ENCODE measurements around the gene KCNN3. TPM values are rescaled to one million over a fixed set of nuclear protein-coding genes. Genes with fewer than 3 reads are reported as not detected.

Gene KCNN3
- total RNA-seq, 3 donors from 2014 or later (not counting 1 experiment from before 2014, with no cell fraction given) = 0.05 to 0.95 TPM; not detected in 1

- Mint-ChIP-seq H3K9me3 (no peaks in the 10 kb centered on the region), H3K27ac (no peak overlapping the region), H3K4me3 (no peak overlapping the region), H3K36me3 (no peaks in the 10 kb centered on the region), H3K4me1 (peaks cover 0 to 5% of the 10 kb centered on the region in 2 donors), H3K27me3 (ENCODE audit: low read depth in 2 of 2) (peaks cover 36 to 60% of the 10 kb centered on the region in 2 donors)
- H3K4me3 ChIP-seq (ENCODE audit: low read length) = no peak overlapping the region
- no peak overlapping the region for H3K27ac ChIP-seq (ENCODE audit: low read length)
- DNase-seq (no peak), ATAC-seq (no peak)
- 93% methylated on average over 8 of the region's 8 CpGs for WGBS (ENCODE audit: insufficient coverage)
- no peaks in the 10 kb centered on the region for H3K36me3 ChIP-seq (ENCODE audit: control insufficient read depth, insufficient read depth, low read length)
- intact Hi-C loops (cut with micrococcal nuclease) = loop anchor here (1.0 to 2.0 kb wide), 2 partner anchors 91 to 200 kb away; no protein-coding TSS in a partner anchor
- peaks cover 8% of the 10 kb centered on the region for H3K4me1 ChIP-seq (ENCODE audit: control insufficient read depth, insufficient read depth, low read length)
- peaks cover 25% of the 10 kb centered on the region for H3K27me3 ChIP-seq (ENCODE audit: control insufficient read depth, insufficient read depth, low read length)
- TF ChIP-seq, protein P1, sequence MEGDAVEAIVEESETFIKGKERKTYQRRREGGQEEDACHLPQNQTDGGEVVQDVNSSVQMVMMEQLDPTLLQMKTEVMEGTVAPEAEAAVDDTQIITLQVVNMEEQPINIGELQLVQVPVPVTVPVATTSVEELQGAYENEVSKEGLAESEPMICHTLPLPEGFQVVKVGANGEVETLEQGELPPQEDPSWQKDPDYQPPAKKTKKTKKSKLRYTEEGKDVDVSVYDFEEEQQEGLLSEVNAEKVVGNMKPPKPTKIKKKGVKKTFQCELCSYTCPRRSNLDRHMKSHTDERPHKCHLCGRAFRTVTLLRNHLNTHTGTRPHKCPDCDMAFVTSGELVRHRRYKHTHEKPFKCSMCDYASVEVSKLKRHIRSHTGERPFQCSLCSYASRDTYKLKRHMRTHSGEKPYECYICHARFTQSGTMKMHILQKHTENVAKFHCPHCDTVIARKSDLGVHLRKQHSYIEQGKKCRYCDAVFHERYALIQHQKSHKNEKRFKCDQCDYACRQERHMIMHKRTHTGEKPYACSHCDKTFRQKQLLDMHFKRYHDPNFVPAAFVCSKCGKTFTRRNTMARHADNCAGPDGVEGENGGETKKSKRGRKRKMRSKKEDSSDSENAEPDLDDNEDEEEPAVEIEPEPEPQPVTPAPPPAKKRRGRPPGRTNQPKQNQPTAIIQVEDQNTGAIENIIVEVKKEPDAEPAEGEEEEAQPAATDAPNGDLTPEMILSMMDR (IDR thresholded peaks at IDR 0.05) = no peak
- no peaks in the 10 kb centered on the region for H3K9me3 ChIP-seq (ENCODE audit: control insufficient read depth, insufficient read depth, low read length)
These were observed 110.3 kb downstream of the KCNN3 start for GRCh38 chr1:154759793-154760192.

DNA sequence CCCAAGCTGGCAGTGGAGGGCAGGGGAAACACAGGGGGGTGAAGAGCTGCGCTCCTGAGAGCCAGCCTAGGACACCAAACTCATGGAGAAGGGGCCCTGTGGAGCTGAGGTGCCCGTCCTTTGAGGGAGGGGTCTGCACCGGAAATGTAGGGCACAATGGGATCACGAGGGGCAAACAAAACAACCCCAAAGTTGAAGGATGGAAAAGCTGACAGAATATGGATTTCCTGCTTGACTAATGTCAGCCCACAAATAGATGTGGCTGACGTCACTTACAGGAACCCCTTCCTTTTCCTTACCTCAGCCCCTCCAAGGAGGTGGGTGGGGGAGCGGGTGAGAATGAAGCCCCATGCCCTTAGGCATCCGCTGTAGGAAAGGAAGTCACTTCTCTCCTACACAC, 110.9 kb downstream of the KCNN3 start:
- Mint-ChIP-seq H3K27me3 (ENCODE audit: low read depth in 2 of 2) (peaks cover 35 to 60% of the 10 kb centered on the region in 2 donors), H3K4me1 (peaks cover 0 to 5% of the 10 kb centered on the region in 2 donors), H3K27ac (no peak overlapping the region), H3K4me3 (no peak overlapping the region), H3K9me3 (no peaks in the 10 kb centered on the region), H3K36me3 (no peaks in the 10 kb centered on the region)
- ATAC-seq (no peak), DNase-seq (peak in 1 of 2 donors; percentile 58)
- Histone ChIP-seq H3K36me3 (ENCODE audit: control insufficient read depth, insufficient read depth, low read length) (no peaks in the 10 kb centered on the region), H3K4me1 (ENCODE audit: control insufficient read depth, insufficient read depth, low read length) (peaks cover 8% of the 10 kb centered on the region), H3K27me3 (ENCODE audit: control insufficient read depth, insufficient read depth, low read length) (peaks cover 24% of the 10 kb centered on the region), H3K4me3 (ENCODE audit: low read length) (no peak overlapping the region), H3K9me3 (ENCODE audit: control insufficient read depth, insufficient read depth, low read length) (no peaks in the 10 kb centered on the region), H3K27ac (ENCODE audit: low read length) (no peak overlapping the region)
- TF ChIP-seq, protein P1 (IDR thresholded peaks at IDR 0.05) = no peak
- 26% methylated on average over 5 of the region's 7 CpGs for WGBS (ENCODE audit: insufficient coverage)
- intact Hi-C loops (cut with micrococcal nuclease) = no loop called here

DNA sequence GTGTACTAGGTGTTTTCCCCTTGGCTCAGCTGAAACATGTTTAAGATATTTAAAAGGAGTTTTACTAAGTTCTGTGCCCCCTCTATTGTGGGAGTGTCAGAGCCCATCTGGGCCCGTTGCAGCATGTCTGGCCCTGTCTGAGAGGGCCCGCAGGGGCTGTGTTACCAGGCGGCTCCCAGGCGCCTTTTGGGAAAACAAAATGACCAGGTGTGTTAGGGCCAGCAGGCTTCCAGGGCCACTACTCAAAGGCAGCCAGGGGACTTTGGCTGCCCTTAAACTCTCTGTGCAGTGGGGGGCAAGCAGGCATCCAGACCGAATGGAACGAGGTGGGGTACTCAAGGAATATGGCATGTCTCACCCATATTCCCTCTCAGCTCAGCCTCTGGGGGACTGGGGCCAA, 111.7 kb downstream of the KCNN3 start:
- intact Hi-C loops (cut with micrococcal nuclease) = no loop called here
- 96% methylated on average over 6 of the region's 6 CpGs for WGBS (ENCODE audit: insufficient coverage)
- Histone ChIP-seq H3K9me3 (ENCODE audit: control insufficient read depth, insufficient read depth, low read length) (no peaks in the 10 kb centered on the region), H3K4me1 (ENCODE audit: control insufficient read depth, insufficient read depth, low read length) (peaks cover 8% of the 10 kb centered on the region), H3K4me3 (ENCODE audit: low read length) (no peak overlapping the region), H3K36me3 (ENCODE audit: control insufficient read depth, insufficient read depth, low read length) (no peaks in the 10 kb centered on the region), H3K27me3 (ENCODE audit: control insufficient read depth, insufficient read depth, low read length) (peaks cover 21% of the 10 kb centered on the region), H3K27ac (ENCODE audit: low read length) (no peak overlapping the region)
- H3K4me1 Mint-ChIP-seq = peaks cover 0 to 5% of the 10 kb centered on the region in 2 donors
- H3K9me3 Mint-ChIP-seq = no peaks in the 10 kb centered on the region
- H3K27ac Mint-ChIP-seq = no peak overlapping the region
- peaks cover 30 to 61% of the 10 kb centered on the region in 2 donors for H3K27me3 Mint-ChIP-seq (ENCODE audit: low read depth in 2 of 2)
- DNase-seq (no peak), ATAC-seq (no peak)
- TF ChIP-seq, protein P1 (IDR thresholded peaks at IDR 0.05) = no peak
- H3K36me3 Mint-ChIP-seq = no peaks in the 10 kb centered on the region
- no peak overlapping the region for H3K4me3 Mint-ChIP-seq
